ENCODE results near the gene YBX3.
"Not testable (repeated sequence)": the region's sequence is repeated elsewhere in the genome, so short reads cannot be mapped to it uniquely, and the experiment has no call there.

Gene YBX3

DNA sequence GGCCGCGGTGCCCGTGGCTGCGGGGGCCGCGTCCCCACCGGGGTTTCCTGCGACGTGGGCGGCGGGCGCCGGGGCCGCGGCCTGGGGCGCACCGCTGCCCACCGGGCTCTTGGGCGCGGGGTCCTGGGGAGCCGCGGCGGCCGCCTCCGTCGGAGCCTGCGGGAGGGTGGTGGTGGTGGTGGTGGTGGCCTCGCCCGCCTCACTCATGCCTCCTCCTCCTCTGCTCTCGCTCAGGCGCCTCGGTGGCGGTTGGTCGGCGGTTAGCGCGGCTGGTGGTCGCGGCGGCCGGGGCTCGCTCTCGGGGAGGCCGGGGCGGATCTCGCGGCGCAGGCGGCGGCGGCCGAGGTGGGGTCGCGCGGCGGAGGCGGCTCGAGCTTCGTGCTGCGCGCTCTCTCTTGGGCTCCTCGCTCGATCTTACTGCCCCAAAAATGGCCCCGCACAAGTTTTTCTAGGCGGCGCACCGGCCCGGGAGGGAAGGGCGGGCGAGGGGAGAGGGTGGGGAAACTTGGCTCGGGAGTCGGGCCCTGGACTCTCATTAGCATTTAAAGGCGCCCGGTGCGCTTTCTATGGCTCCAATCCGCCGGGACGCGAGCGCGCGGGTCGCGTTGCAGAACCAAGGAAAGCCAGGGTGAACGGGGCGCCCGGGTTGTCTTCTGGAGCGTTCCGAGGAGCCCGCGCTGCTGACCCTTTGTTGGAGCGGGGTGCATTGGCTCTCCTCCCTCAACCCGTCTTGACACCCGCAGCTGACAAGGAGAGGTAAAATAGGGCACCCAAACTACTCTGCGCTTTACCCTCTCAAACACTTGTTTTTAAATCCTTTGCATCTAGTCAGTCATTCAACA lies at the start of gene YBX3:
YBX3 (minus strand) TSS at position 419 of the 842 bp plus-strand sequence; CDS start at position 207, 212 bp downstream.
- no peak for DNase-seq (ENCODE audit: low read depth)

DNA sequence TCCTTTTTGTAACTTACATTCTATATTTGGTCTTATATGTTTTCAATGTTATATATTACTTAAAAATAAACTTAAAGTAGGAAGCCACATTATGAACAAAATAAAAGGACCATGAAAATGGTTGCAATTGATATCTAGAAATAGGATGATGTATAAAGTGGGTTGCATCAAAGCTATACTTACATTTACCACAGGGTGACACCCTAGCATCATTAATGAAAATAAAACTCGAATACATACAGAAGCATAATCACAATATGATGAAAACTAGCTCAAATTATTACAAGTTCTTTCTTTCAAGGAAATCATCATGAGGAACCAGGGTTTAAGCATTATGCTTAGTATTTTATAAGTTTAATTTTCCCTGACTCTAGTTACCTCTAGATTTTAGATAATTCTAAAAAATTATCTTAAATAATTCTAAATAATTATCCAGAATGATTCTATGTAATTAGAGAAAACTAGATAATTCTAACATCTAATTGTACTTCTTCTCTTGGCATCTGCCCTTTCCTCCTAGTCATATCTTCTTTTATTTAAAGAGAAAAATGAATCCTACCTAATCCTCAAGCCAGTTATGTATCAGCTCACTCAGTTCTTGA lies 48.1 kb upstream of the YBX3 start:
- DNase-seq (ENCODE audit: low read depth): no peak

DNA sequence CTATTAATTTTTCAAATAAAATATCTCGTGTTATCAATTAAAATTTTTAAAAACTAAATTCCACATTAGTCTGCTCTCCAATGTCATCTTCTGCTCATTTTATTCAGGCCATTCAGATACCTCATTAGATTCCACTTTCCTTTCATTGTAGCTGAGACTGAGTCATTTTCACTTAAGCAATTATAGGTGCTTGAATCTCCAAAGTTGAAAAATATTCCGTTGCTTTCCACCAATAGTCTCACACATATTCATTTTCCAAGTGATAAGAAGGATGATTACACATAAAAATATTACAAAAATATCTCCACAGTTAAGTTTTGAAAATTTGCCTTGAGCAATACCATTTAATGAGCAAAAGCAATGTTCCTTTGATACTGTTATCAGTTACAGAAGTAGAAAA lies 36.5 kb upstream of the YBX3 start:
- no peak for DNase-seq (ENCODE audit: low read depth)

DNA sequence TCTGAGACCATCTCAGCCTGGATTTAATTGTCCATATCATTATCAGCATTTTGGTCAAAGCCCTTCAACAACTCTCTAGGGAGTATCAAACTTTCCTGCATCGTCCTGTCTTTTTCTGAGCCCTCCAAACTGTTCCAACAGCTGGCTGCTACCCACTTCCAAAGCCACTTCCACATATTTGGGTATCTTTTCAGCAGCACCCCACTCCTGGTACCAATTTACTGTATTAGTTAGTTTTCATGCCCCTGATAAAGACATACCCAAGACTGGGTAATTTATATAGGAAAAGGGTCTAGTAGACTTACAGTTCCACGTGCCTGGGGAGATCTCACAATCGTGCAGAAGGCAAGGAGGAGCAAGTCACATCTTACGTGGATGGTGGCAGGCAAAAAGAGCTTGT lies 33.1 kb upstream of the YBX3 start:
- no peak for DNase-seq (ENCODE audit: low read depth)

DNA sequence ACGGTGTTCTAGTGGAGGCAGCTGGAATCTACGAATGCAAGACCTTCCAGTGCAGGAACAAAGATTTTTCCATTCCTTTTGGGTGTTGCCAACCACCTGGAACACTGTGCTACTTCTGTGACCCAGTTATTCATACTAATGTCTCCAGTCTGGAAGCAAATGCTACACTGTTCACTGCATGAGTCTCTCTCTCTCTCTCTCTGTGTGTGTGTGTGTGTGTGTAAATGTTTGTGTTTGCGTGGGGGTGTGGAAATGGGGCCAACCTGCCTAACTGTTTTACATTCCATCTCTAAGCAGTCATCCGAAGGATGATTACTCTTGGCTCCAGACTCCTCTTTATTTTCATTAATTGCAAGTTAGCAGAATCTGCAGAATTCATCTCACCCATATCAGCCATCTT lies 29.9 kb upstream of the YBX3 start:
- DNase-seq (ENCODE audit: low read depth): no peak

DNA sequence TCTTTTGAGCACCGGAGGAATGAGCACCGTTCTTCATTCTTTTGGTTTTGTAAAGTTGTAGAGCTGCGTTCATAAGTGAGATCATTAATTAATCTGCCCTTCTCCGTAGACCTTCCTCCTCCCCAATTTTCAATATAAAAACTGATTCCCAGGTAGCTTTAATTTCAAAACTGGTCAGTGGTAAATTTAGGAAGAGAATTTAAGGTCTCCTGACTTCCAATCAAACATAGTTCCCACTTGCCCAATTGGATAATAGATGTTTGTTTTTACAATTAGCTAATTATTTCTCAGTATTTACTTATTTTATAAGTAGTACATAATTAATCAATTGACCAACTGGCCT lies 27.2 kb upstream of the YBX3 start:
- DNase-seq (ENCODE audit: low read depth): no peak

DNA sequence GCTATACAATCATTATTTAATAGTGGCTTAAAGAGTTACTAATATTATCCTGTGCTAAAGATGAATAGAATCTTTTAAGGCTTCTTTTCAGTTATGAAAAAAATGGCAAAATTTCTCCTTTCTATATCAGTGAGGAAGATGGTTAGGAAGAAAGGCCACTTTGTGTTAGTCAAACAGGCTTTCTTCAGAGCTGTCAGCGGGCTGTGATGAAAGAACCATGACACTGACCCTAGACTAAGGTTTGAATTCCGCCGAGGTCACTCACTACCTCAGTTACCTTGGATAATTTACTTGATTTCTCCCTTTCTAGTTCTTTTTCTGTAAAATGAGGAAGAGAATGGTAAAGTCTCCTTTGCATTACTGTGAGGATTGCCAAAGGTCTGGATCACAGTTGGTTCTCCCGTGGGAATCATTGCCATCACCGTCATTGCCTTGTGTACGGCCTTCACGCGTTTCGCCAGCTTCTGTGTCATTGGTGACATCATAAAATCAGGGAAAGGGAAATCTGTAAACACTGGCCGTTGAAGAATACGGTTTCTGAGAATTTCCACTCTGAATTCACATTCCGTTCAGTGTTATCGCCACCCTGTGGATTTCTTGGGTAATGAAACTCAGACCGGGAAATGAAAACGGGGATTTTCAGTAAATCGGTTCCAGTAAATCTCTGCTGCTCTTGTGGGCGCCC lies 26.7 kb upstream of the YBX3 start:
- DNase-seq (ENCODE audit: low read depth): peak; percentile 17

DNA sequence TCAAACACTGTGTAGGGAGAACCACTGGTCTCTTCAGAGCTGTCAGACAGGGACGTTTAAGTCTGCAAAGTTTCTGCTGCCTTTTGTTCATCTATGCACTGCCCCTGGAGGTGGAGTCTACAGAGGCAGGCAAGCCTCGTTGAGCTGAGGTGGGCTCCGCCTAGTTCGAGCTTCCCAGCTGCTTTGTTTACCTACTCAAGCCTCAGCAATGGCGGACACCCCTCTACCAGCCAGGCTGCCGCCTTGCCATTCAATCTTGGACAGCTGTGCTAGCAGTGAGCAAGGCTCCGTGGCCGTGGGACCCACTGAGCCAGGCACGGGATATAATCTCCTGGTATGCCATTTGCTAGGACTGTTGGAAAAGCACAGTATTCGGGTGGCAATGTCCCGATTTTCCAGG lies 24.6 kb upstream of the YBX3 start:
- no peak for DNase-seq (ENCODE audit: low read depth)

DNA sequence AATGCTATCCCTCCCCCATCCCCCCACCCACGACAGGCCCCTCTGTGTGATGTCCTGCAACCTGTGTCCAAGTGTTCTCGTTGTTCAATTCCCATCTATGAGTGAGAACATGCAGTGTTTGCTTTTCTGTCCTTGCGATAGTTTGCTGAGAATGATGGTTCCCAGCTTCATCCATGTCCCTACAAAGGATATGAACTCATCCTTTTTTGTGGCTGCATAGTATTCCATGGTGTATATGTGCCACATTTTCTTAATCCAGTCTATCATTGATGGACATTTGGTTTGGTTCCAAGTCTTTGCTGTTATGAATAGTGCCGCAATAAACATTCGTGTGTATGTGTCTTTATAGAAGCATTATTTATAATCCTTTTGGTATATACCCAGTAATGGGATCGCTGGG lies 20.3 kb upstream of the YBX3 start:
- DNase-seq (ENCODE audit: low read depth): not testable (repeated sequence)

DNA sequence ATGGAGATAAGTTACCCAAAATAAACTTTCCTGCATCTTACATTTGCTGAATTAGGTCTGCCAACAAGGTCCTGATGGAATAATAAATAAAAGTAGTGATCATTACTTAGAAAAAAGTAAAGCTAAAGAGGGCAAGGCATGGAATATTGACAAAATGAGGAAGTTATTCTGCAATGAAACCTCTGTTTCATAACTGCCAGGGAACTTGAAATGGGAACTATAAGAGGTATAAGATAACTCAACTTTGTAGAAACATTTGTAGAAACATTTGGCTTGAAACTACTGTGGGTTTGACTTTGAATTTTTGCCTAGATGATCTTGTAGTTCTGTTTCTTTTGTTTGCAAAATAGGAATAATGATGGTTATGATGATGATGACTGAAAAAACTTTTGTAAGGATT lies 18.7 kb upstream of the YBX3 start:
- DNase-seq (ENCODE audit: low read depth): no peak

DNA sequence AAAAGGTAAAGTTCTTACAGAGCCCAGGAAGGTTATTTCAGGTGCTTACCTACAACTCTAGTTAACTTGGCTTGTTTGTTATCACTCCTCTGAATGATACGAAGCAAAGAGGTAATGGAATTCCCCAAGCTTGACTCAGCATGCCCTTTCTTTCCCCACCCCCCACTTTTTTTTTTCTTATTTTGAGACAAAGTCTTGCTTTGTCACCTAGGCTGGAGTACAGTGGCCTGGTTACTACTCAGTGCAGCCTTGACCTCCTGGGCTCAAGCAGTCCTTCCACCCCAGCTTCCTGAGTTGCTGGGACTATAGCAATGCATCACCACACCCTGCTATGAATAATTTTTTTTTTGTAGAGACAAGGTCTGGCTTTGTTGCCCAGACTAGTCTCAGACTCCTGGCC lies 17.1 kb upstream of the YBX3 start:
- DNase-seq (ENCODE audit: low read depth): no peak

DNA sequence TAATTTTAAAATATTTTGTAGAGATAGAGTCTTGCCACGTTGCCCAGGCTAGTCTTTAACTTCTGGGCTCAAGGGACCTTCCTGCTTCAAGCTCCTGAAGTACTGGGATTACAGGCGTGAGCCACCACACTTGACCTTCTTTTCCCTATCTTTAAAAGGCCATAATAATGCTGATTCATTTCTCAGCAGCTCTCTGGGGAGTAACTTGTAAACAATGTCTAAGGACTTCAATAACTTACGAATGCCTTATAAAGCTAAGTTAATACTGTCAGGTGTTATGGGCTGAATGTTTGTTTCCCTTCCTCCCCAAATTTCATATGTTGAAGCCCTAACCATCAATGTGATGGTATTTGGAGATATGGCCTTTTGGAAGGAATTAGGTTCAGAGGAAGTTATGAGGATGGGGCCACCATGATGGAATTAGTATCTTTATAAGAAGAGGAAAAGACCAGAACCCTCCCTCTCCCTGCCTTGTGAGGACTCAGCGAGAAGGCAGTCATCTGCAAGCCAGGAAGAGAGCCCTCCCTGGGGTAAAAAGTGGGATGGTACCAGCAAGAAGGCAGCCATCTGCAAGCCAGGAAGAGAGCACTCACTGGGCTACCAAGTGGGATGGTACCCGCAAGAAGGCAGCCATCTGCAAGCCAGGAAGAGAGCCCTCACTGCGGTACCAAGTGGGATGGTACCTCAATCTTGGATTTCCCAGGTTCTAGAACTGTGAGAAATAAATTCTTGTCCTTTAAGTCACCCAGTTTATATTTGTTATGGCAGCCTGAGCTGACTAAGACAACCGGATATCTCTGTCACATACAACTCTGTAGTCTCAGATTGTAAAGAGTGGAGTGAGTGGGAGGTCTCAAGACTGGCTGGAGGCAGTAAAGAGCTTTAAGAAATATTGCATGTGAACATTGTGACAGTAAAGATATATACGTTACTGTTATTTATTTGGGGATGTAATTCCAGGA lies 16.3 kb upstream of the YBX3 start:
- no peak for DNase-seq (ENCODE audit: low read depth)

DNA sequence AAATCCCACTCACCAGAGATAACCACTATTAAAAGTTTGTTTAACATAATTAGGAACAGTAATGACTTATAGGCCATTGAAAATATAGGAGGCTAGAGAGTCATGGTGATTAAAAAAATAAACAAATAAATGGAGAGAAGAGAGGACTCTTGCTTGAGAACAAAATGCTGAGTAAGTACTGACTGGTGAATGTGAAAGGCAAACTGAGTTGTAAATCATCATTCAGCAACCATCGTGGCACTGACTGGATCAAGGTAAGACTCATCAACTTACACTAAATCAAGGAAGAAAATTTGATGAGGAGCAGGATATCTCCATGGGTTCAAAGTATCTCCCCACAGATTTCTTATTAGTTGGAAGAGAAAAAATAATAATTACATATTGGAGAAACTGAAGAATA lies 14.1 kb upstream of the YBX3 start:
- DNase-seq (ENCODE audit: low read depth): no peak

DNA sequence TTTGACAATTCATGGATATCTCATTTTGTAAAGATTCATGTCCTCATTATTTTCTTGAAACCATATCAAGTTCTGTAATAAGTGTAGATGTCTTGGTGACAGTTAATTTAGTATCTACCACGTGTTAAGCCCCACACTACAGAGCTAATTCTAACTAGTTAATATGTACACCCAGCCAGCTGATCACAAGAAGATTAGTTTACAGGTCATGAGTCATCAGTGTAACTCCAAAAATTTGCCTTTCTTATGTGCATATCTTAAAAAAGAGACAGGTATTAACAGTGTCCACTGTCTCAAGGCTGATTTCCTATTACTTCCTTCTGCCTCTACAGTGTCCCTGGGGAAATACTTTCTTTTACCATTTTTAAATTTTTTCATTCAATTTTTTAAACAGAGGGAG lies 13.3 kb upstream of the YBX3 start:
- no peak for DNase-seq (ENCODE audit: low read depth)

DNA sequence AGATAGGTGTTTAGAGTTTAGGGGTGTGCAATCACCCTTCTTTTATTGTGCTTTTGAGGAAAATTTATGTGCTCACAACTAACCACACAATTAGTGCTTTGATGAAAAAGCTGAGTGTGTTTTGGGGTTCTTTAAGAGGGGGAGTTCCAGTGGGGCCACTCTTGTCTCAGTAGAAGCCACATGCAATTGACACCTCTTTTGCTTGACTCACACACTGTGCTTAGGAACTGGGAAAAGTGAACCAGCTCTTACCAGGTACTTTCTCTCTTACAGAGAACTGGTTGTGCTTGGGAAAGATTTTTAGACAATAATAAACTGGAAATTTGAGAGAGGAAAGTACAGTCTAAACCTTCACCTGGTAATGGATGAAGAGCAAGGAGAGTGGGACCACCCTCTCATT lies 12.3 kb upstream of the YBX3 start:
- DNase-seq (ENCODE audit: low read depth): no peak

DNA sequence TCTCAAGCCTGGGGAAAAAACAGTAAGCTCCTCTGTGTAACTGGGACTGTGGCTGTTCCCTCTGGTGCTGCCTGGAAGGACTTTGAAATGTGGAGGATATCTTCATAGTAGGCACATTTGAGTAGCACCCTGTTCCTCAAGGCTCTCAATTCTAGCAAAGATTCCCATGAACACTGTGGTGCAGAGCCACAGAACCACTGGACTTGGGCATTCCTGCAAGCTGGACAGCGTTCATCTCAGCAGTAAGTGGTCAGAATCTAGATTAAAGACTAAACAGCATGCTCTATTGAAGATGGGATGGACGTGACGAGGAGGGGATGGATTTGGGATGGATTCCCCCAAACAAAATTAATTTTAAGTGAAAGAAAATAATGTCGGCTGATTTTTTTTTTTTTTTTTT lies 9.4 kb upstream of the YBX3 start:
- no peak for DNase-seq (ENCODE audit: low read depth)

DNA sequence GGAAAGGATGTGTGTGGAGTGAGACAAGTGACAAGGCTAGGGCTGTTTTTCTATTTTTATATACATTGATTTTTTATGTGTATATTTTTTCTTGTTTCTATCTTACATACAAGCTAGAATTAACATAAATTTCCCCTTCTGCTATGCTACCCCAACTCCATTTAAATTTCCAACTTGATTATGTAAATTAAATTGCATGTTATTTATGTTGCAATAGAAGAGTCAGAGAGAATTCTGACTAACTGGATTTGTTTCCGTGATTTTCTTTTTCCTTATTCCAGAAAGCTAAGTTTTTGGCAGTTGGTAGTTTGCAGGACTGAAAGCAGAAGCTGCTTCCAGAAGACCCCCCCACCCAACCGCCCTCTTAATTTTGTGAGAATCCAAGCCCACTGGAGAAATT lies 8.9 kb upstream of the YBX3 start:
- DNase-seq (ENCODE audit: low read depth): no peak

DNA sequence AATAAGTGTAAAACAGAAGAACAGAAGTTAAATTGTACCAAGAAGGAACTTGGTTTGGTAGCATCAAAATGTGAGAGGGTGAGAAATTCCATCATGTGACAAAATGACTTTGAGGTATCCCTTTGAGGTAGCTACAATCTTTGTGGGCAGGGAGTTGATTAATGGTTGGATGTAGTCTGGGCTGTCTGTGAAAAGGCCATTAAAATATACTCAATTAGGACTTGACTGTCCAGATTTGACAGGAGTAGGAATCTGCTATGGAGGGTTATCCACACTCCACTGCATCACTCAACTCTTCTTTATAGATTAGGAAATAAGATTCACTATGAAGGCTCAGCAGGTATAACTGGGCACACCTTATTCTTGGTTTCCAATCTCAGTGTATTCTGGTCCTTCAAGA lies 7.4 kb upstream of the YBX3 start:
- no peak for DNase-seq (ENCODE audit: low read depth)

DNA sequence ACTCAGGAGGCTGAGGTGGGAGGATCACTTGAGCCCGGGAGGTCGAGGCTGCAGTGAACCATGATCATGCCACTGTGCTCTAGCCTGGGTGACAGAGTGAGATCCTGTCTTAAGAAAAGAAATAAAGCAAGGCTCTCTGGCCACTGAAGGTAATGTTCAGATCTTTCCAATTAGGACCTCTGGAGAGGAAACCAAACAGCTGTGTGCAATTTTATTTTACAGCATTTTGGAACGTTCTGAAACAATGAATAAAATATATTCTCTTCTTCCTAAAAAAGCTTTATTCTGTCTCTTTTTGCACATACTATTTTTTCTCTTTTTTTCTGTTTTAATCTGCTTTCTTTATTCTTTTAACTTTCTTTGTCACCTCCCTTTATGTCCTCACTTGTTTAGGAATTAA lies 5.0 kb upstream of the YBX3 start:
- DNase-seq (ENCODE audit: low read depth): no peak

DNA sequence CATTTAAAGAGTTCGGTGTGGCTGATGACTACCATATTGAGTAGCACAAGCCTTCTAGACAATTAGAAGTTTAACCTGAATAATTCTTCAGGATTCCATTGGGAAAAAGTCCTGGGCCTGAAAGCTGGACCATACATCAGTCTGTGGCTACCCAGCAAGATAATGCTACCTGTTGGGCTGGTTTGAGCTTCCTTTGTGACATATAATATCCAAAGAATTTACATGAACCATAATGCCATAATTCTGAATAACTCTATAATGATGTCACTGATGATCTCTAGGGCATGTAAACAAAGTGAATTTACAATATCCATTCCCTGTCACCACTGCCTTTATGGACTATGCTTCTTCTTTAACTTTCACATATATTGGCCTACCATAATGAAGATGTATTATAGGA lies 3.8 kb upstream of the YBX3 start:
- no peak for DNase-seq (ENCODE audit: low read depth)

DNA sequence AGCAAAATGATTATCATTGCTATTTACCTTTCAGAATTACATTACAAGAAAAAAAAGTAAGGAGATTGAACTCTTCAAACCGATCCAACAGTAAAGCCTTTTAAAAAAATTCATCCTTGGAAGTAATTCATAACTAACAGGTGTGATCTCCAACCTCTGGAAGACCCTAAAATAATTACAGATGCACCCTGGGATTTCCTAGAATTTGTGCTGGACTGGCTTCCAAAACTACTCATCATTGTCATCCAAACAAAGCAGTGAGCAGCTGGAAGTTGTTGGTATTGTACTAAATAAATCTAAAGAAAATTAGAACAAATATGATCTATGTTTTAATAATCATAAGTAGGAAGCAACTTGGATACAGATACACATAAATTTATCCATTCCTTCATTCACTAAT lies 1.9 kb upstream of the YBX3 start:
- DNase-seq (ENCODE audit: low read depth): no peak

DNA sequence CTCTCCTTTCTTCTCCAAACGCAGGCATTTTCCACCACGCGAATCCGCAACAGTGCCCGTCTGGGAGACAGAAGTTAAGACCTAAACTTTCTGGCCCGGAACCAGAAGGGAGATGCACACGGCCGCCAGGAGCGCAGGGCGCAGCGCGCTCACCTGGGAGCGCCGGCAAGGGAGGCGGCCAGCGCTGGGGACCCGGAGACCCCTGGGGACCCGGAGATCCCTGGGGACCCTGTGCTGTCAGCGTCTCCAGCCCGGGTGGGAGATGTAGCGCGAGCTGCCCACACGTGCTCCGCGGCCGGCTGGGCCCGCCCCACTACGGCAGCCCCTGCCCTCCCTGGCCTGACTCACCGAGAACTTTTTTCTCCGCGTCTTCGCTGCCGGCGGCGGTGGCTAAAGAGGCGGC lies 620 bp downstream of the YBX3 start:
- no peak for DNase-seq (ENCODE audit: low read depth)
